Heart left ventricle (tissue), 16 donors: Measurements from ENCODE around the gene CHRM5. TPM values are rescaled to one million over a fixed set of nuclear protein-coding genes. Genes with fewer than 3 reads are reported as not detected.

Source experiments
- ATAC-seq, 4 donors: fragments of 200-7000 bp; cut with Tn5 transposase; one replicate each; pipeline ENCODE4 v1.9.1; 2020 to 2022; ENCODE audit warnings: moderate library complexity in 4 of 4, mild to moderate bottlenecking in 3 of 4, moderate number of reproducible peaks in 1 of 4
- DNase-seq, 5 donors: peaks; one replicate each; pipeline ENCODE4 v3.0.0-alpha.2; 2020
- H3K27ac ChIP-seq, 12 donors: fragments of 200-600 bp; sonication (generic) in 4 of 12; one replicate each; pipeline versions ENCODE4 v1.5.0 to v1.8.0; 2016 to 2022; ENCODE audit warnings: mild to moderate bottlenecking in 2 of 12
- H3K27me3 ChIP-seq, 9 donors: fragments of 200-600 bp; sonication (generic) in 2 of 9; one replicate each; pipeline versions ENCODE4 v1.5.1 to v1.8.0; 2016 to 2022; ENCODE audit warnings: mild to moderate bottlenecking in 3 of 9
- H3K36me3 ChIP-seq, 9 donors: fragments of 200-600 bp; sonication (generic) in 2 of 9; one replicate each; pipeline versions ENCODE4 v1.5.0 to v1.8.0; 2018 to 2022; ENCODE audit warnings: mild to moderate bottlenecking in 2 of 9
- H3K4me1 ChIP-seq, 12 donors: fragments of 200-600 bp; sonication (generic) in 4 of 12; one replicate each; pipeline versions ENCODE4 v1.5.0 to v1.8.0; 2016 to 2022; ENCODE audit warnings: mild to moderate bottlenecking in 3 of 12
- H3K4me3 ChIP-seq, 12 donors: fragments of 200-600 bp; sonication (generic) in 4 of 12; one replicate each; pipeline versions ENCODE4 v1.5.0 to v1.8.0; 2017 to 2022; ENCODE audit warnings: mild to moderate bottlenecking in 9 of 12, moderate library complexity in 4 of 12
- H3K9me3 ChIP-seq, 12 donors: fragments of 200-600 bp; sonication (generic) in 4 of 12; one replicate each; pipeline versions ENCODE4 v1.5.0 to v1.8.0; 2016 to 2022; ENCODE audit warnings: mild to moderate bottlenecking in 1 of 12
- POLR2A ChIP-seq, 2 donors: fragments of 450-650 bp; IDR thresholded peaks; one replicate each; pipeline ENCODE4 v1.6.1; 2017; ENCODE audit warnings: antibody characterized with exemption in 2 of 2, mild to moderate bottlenecking in 2 of 2, moderate library complexity in 2 of 2
- WGBS, 4 donors: extraction: QIAGEN DNeasy Blood & Tissue Kit in 2 of 4; methylation state at CpG; one replicate each; pipeline versions ENCODE4 v1.1.5 to v1.1.7; 2013 to 2018; 5-methylcytosine and 5-hydroxymethylcytosine counted together
- intact Hi-C, 10 donors: fragments of 100-400 bp; cut with DNase I; formaldehyde crosslinking; loops; one replicate each; pipeline versions ENCODE4 v1.11.1 to v1.14.2; 2022
- polyA plus RNA-seq, 2 donors: library from polyadenylated mRNA; stranded (reverse); fragments of 200-250 nt; gene quantifications; one replicate each; pipeline ENCODE4 v1.2.3, GENCODE V29; 2013
- total RNA-seq, 9 donors: library from RNA; depleted of rRNA in 2 of 9; stranded (reverse); fragments of >200 nt in 2 of 9; fragmentation: NEBNext Ultra II Directional in 3 of 9; extraction: Animal tissue kit (Norgen Biotek cat#: 25700) in 3 of 9; gene quantifications; one replicate each; pipeline versions ENCODE4 v1.1.0 to v1.2.4, GENCODE V29; 2016 to 2023
- TF ChIP-seq, protein P1 (sequence below), 12 donors: fragments of 200-600 bp; sonication (generic) in 4 of 12; IDR thresholded peaks; one replicate each; pipeline versions ENCODE4 v1.5.0 to v1.8.0; 2018 to 2022; ENCODE audit warnings: antibody characterized with exemption in 12 of 12, mild to moderate bottlenecking in 5 of 12
- donor health status: ischemic (EF 13 %, LVEDD 7.1; RV severe dilation, severe dysfunction).
- donor health status: healthy with polysubstance abuse.
- donor health status: DM: no; HTN: yes; CAD: no.
- donor health status: DM: no; HTN: no; CAD: no.
- donor health status: ischemic (EF 25% LVEDD 6.9; RV normal size, moderate dysfunction).
- donor health status: ischemic (EF 25% LVEDD 5.7; RV mildly dilated, moderate dysfunction).
- donor health status: healthy.
- donor health status: DM: yes; HTN: yes; CAD: no.
- donor health status: ischemic (EF 35%, LVEDD 5.7; RV mildly dilated, moderate dysfunction).
- donor health status: nonischemic (EF 11% LVEDD 7.7; RV severe dilation, severe dysfunction).
- donor health status: DM: yes; HTN: yes; CAD: no.
- donor health status: PGD.
- donor health status: ischemic (EF 29% LVEDD 5.4; RV normal size, mild dysfunction).
- donor health status: nonischemic (EF 23%, LVEDD 6.1; RV moderate dilation, normal function).

CHRM5 gene
- total and polyA plus RNA-seq, 11 donors = not detected

DNA sequence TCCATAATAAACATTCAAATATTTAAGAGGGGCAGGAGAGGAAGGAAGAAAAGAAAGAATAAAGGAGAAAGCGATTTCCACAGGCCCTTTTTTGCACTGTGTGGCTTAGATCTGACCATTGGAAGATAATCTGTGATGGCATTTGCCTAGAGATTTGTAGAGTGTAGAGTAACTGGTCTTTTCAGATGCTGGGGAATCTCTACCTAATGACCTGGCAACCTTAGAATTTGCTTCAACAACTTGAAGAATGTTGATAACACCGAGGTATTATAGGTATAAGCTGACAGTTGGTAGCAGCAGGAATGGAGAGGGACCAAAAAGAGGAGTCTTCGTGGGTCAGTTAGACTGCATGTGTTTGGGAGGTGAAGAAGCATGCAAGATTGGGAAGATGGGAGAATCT lies 91.6 kb downstream of the CHRM5 start:
- ATAC-seq (no peak), DNase-seq (no peak)
- WGBS, 4 donors = 64 to 71% (median 64%) methylated on average over 3 of the region's 3 CpGs
- Histone ChIP-seq H3K4me1 (peaks cover 0 to 7% (median 0%) of the 10 kb centered on the region in 12 donors), H3K27ac (no peak overlapping the region), H3K9me3 (no peaks in the 10 kb centered on the region), H3K27me3 (no peaks in the 10 kb centered on the region), H3K36me3 (no peaks in the 10 kb centered on the region), H3K4me3 (no peak overlapping the region)
- intact Hi-C loops = loop anchor here in 7 of 10 donors (2.0 to 10.0 kb wide), 7 partner anchors 48 to 527 kb away; partner anchors contain the start of genes KATNBL1 (in 2 of the 7), GOLGA8B (in 1 of the 7), LPCAT4 (in 1 of the 7) and SLC12A6 (in 1 of the 7)
- TF ChIP-seq POLR2A (IDR thresholded peaks at IDR 0.05) = no peak
- TF ChIP-seq, protein P1, sequence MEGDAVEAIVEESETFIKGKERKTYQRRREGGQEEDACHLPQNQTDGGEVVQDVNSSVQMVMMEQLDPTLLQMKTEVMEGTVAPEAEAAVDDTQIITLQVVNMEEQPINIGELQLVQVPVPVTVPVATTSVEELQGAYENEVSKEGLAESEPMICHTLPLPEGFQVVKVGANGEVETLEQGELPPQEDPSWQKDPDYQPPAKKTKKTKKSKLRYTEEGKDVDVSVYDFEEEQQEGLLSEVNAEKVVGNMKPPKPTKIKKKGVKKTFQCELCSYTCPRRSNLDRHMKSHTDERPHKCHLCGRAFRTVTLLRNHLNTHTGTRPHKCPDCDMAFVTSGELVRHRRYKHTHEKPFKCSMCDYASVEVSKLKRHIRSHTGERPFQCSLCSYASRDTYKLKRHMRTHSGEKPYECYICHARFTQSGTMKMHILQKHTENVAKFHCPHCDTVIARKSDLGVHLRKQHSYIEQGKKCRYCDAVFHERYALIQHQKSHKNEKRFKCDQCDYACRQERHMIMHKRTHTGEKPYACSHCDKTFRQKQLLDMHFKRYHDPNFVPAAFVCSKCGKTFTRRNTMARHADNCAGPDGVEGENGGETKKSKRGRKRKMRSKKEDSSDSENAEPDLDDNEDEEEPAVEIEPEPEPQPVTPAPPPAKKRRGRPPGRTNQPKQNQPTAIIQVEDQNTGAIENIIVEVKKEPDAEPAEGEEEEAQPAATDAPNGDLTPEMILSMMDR (IDR thresholded peaks at IDR 0.05) = no peak

DNA sequence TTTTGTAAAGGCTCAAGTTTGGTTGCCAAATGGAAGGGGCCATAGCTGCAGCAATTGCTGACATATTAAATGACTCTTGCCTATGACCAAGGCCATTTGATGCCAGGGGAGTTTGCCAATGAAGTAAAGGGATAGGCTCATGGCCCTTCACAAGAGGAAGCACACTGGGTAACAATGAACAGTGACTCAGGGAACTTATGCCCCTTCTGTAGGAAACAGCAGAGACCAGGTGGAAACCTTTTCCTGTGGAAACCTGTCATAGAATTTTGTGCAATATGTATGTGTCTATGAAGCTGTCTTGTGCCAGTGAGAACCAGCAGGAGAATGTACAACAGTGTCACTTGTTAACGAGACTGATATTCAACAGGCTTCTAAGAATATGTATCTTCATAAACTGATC lies 96.1 kb downstream of the CHRM5 start:
- no peak for DNase-seq

DNA sequence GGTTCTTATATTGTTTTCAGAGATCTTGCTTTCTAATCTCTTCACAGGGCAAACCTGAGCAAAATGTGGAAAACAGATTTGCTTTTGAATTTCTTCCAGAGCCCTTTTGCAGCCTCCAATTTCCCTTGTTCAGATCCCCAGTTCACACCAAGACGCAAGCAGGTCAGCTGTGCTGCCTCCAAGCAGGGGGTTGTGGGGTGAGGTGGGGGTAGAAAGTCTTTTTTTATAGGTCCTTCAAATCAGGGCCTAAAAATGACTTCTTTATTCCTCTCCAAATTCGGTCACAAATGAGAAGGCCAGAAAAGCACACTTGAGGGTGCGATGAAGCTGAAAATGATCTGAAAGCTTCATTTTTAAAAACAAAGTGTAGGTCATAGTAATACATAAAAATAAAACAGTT lies 97.0 kb downstream of the CHRM5 start:
- no peak for TF ChIP-seq POLR2A (IDR thresholded peaks at IDR 0.05)
- TF ChIP-seq, protein P1 (IDR thresholded peaks at IDR 0.05) = no peak
- no peak for DNase-seq

More for the DNA sequence above, 96.1 kb downstream of the CHRM5 start:
- WGBS, 4 donors = 0% methylated on average over 1 of the region's 1 CpG
- intact Hi-C loops = loop anchor here in 6 of 10 donors (5.0 to 10.0 kb wide), 6 partner anchors 52 to 523 kb away; partner anchors contain the start of genes GOLGA8B (in 1 of the 6), KATNBL1 (in 1 of the 6), LPCAT4 (in 1 of the 6) and SLC12A6 (in 1 of the 6)
- Histone ChIP-seq H3K9me3 (no peaks in the 10 kb centered on the region), H3K4me3 (no peak overlapping the region), H3K36me3 (no peaks in the 10 kb centered on the region), H3K27me3 (no peaks in the 10 kb centered on the region), H3K4me1 (peaks cover 0 to 5% (median 0%) of the 10 kb centered on the region in 12 donors), H3K27ac (no peak overlapping the region)
- no peak for TF ChIP-seq POLR2A (IDR thresholded peaks at IDR 0.05)
- TF ChIP-seq, protein P1 (IDR thresholded peaks at IDR 0.05) = no peak
- ATAC-seq = no peak

DNA sequence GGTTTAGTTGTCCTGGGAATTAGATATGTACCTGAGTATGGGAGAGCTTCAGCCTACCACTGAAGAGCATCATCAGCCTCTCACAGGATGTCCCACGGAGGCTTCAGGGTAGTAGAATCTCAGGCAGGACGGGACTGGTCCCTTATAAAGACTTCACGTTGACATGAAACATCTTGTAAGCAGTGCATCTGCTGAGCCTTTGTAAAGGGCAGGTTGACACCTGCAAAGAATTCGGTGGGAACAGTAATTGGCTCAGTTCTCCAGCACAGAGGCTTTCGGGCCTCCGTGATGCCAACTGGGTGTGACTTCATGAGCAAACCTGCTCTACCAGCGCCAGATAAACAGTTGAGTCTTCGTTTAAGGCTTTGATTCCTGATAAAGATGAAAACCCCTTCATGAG lies 97.6 kb downstream of the CHRM5 start:
- no peak for TF ChIP-seq POLR2A (IDR thresholded peaks at IDR 0.05)
- TF ChIP-seq, protein P1 (IDR thresholded peaks at IDR 0.05) = no peak
- ATAC-seq = no peak
- Histone ChIP-seq H3K9me3 (no peaks in the 10 kb centered on the region), H3K4me1 (peaks cover 0 to 5% (median 0%) of the 10 kb centered on the region in 12 donors), H3K27ac (no peak overlapping the region), H3K36me3 (no peaks in the 10 kb centered on the region), H3K27me3 (no peaks in the 10 kb centered on the region), H3K4me3 (no peak overlapping the region)
- no peak for DNase-seq
- intact Hi-C loops = loop anchor here in 3 of 10 donors (5.0 to 10.0 kb wide), 4 partner anchors 51 to 519 kb away; partner anchors contain the start of genes GOLGA8B (in 1 of the 3), LPCAT4 (in 1 of the 3) and SLC12A6 (in 1 of the 3)
- WGBS, 4 donors = 80 to 90% (median 87%) methylated on average over 8 of the region's 8 CpGs

More for the DNA sequence above, 97.0 kb downstream of the CHRM5 start:
- intact Hi-C loops = loop anchor here in 3 of 10 donors (5.0 to 10.0 kb wide), 4 partner anchors 52 to 520 kb away; partner anchors contain the start of genes GOLGA8B (in 1 of the 3), LPCAT4 (in 1 of the 3) and SLC12A6 (in 1 of the 3)
- Histone ChIP-seq H3K27me3 (no peaks in the 10 kb centered on the region), H3K9me3 (no peaks in the 10 kb centered on the region), H3K36me3 (no peaks in the 10 kb centered on the region), H3K27ac (no peak overlapping the region), H3K4me1 (peaks cover 0 to 5% (median 0%) of the 10 kb centered on the region in 12 donors), H3K4me3 (no peak overlapping the region)
- no peak for ATAC-seq
- 86 to 91% (median 86%) methylated on average over 3 of the region's 3 CpGs for WGBS, 4 donors
